IMR-90 (cell line): ENCODE measurements around the gene KIF6.

ENCODE experiments used
- CEBPB ChIP-seq: IDR thresholded peaks from 2 replicates; pipeline ENCODE4 v1.6.1; 2012; ENCODE audit warnings: low read depth, low read length, improper control_type of control experiment
- CTCF ChIP-seq: conservative IDR thresholded peaks from 2 replicates; pipeline ENCODE4 v1.5.1; 2012; ENCODE audit warnings: mild to moderate bottlenecking, low read depth, low read length, improper control_type of control experiment
- FOS ChIP-seq: fragments of 150-350 bp; IDR thresholded peaks from 2 replicates; pipeline ENCODE4 v1.6.1; 2016; ENCODE audit warnings: low read depth, low read length
- MAZ ChIP-seq: IDR thresholded peaks from 2 replicates; pipeline ENCODE4 v1.6.1; 2012; ENCODE audit warnings: low read depth, mild to moderate bottlenecking, low read length, improper control_type of control experiment, moderate library complexity, borderline replicate concordance
- NFE2L2 ChIP-seq: fragments of 150-350 bp; IDR thresholded peaks from 2 replicates; pipeline ENCODE4 v1.6.1; 2016; ENCODE audit warnings: low read depth, mild to moderate bottlenecking, low read length
- POLR2A ChIP-seq: IDR thresholded peaks from 2 replicates; pipeline ENCODE4 v1.6.1; 2012; ENCODE audit warnings: mild to moderate bottlenecking, low read depth, low read length
- RFX5 ChIP-seq: IDR thresholded peaks from 2 replicates; pipeline ENCODE4 v1.8.0; 2012; ENCODE audit warnings: low read depth, mild to moderate bottlenecking, low read length, moderate library complexity
- SMC3 ChIP-seq: fragments of 150-350 bp; IDR thresholded peaks from 2 replicates; pipeline ENCODE4 v1.6.1; 2016; ENCODE audit warnings: low read depth, mild to moderate bottlenecking, antibody characterized with exemption, low read length, moderate library complexity

- TF ChIP-seq CTCF (no peak), FOS (no peak), CEBPB (no peak), POLR2A (no peak), MAZ (no peak), SMC3 (no peak), NFE2L2 (no peak), RFX5 (no peak)
Observed at GRCh38 chr6:39516471-39516870, 208.7 kb downstream of the KIF6 start.
